ENCODE results near the gene AP5B1. TPM values are rescaled to one million over a fixed set of nuclear protein-coding genes. Genes with fewer than 3 reads are reported as not detected.

The AP5B1 gene
- 8.8 TPM for total RNA-seq

GRCh38 chr11:65780770-65781151 lies at the start of gene AP5B1:
AP5B1 (minus strand) TSS chr11:65780976; CDS start chr11:65780591, 385 bp downstream.

GRCh38 chr11:65786786-65787636 lies 6.2 kb upstream of the AP5B1 start, which contains the start of gene OVOL1:
OVOL1 (plus strand) TSS chr11:65787063; CDS start chr11:65787374, 311 bp downstream.

Other genes with a start within 250 kb of the AP5B1 start
- 53.5 TPM for gene LTBP3, start 222.6 kb downstream of the AP5B1 start, total RNA-seq
- gene ZNRD2, start 210.5 kb downstream of the AP5B1 start, total RNA-seq, result 25.0 TPM
- gene FAM89B, start 208.4 kb downstream of the AP5B1 start, total RNA-seq, result 39.4 TPM
- 21.0 TPM for gene EHBP1L1, start 204.9 kb downstream of the AP5B1 start, total RNA-seq
- not detected for gene KCNK7, start 185.2 kb downstream of the AP5B1 start, total RNA-seq
- gene MAP3K11, start 166.8 kb downstream of the AP5B1 start, total RNA-seq, result 26.3 TPM
- gene PCNX3, start 165.2 kb downstream of the AP5B1 start, total RNA-seq, result 14.1 TPM
- gene SIPA1, start 142.9 kb downstream of the AP5B1 start, total RNA-seq, result 4.4 TPM
- 30.7 TPM for gene RELA, start 118.1 kb downstream of the AP5B1 start, total RNA-seq
- gene KAT5, start 68.7 kb downstream of the AP5B1 start, total RNA-seq, result 46.0 TPM
- 17.2 TPM for gene RNASEH2C, start 60.2 kb downstream of the AP5B1 start, total RNA-seq
- gene OVOL1, start 6.1 kb upstream of the AP5B1 start, total RNA-seq, result not detected
- gene SNX32, start 53.0 kb upstream of the AP5B1 start, total RNA-seq, result 20.7 TPM
- 647 TPM for gene CFL1, start 77.2 kb upstream of the AP5B1 start, total RNA-seq
- gene MUS81, start 79.5 kb upstream of the AP5B1 start, total RNA-seq, result 70.4 TPM
- gene EFEMP2, start 91.8 kb upstream of the AP5B1 start, total RNA-seq, result 18.8 TPM
- gene CTSW, start 98.9 kb upstream of the AP5B1 start, total RNA-seq, result not detected
- gene FIBP, start 107.5 kb upstream of the AP5B1 start, total RNA-seq, result 121 TPM
- gene CCDC85B, start 109.7 kb upstream of the AP5B1 start, total RNA-seq, result 9.1 TPM
- gene FOSL1, start 119.4 kb upstream of the AP5B1 start, total RNA-seq, result not detected
- 11.6 TPM for gene C11orf68, start 138.1 kb upstream of the AP5B1 start, total RNA-seq
- 61.7 TPM for gene DRAP1, start 138.4 kb upstream of the AP5B1 start, total RNA-seq
- not detected for gene TSGA10IP, start 164.5 kb upstream of the AP5B1 start, total RNA-seq
- 41.9 TPM for gene SART1, start 180.8 kb upstream of the AP5B1 start, total RNA-seq
- gene EIF1AD, start 221.2 kb upstream of the AP5B1 start, total RNA-seq, result 33.5 TPM
- gene BANF1, start 221.5 kb upstream of the AP5B1 start, total RNA-seq, result 16.9 TPM
- not detected for gene CST6, start 231.0 kb upstream of the AP5B1 start, total RNA-seq
- gene CATSPER1, start 245.5 kb upstream of the AP5B1 start, total RNA-seq, result not detected

Data from parietal lobe (tissue), 1 donor.